Nephron progenitor cell (in vitro differentiated cells): ENCODE results near the gene ZSWIM4.

ENCODE experiments used
- DNase-seq: peaks from one replicate; pipeline ENCODE4 v3.0.0; 2021
- H3K27ac Mint-ChIP-seq: 2 replicates; pipeline ENCODE4 v1.8.0; 2021; ENCODE audit warnings: mild to moderate bottlenecking, moderate library complexity, mixed read lengths
- H3K27me3 Mint-ChIP-seq: 2 replicates; pipeline ENCODE4 v1.8.0; 2021; ENCODE audit warnings: mild to moderate bottlenecking, low read depth, mixed read lengths; ENCODE audit not compliant: poor library complexity
- H3K36me3 Mint-ChIP-seq: 2 replicates; pipeline ENCODE4 v1.8.0; 2021; ENCODE audit warnings: low read depth, mixed read lengths
- H3K4me1 Mint-ChIP-seq: 2 replicates; pipeline ENCODE4 v1.8.0; 2021; ENCODE audit warnings: mixed read lengths
- H3K4me3 Mint-ChIP-seq: 2 replicates; pipeline ENCODE4 v1.8.0; 2021; ENCODE audit warnings: mild to moderate bottlenecking, moderate library complexity, mixed read lengths
- H3K9me3 Mint-ChIP-seq: 2 replicates; pipeline ENCODE4 v1.8.0; 2021; ENCODE audit warnings: mild to moderate bottlenecking, moderate library complexity, mixed read lengths
- TF ChIP-seq, protein P1 (sequence below): fragments of 200-600 bp; sonication (generic); IDR thresholded peaks from 2 replicates; pipeline ENCODE4 v1.5.0; 2021; ENCODE audit warnings: antibody characterized with exemption

ZSWIM4 gene

DNA sequence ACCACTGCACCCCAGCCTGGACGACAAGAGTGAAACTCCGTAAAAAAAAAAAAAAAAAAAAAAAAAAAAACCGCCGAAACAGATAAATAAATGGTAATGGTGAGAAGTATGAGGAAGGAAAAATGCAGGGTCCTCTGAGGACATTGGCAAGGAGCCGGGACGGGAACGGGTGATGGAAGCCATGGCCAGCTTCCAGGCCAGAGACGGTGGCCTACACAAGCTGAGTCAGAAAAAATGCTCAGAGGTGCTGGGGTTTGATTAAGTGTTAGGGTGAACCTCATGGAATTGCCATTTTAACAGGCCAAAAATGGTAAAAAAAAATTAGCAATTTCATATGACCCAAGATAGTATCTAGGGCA lies 866 bp upstream of the ZSWIM4 start:
- Mint-ChIP-seq H3K9me3 (no peaks in the 10 kb centered on the region), H3K4me3 (peak overlapping the region; percentile 95), H3K36me3 (peaks cover under 1% of the 10 kb centered on the region)

DNA sequence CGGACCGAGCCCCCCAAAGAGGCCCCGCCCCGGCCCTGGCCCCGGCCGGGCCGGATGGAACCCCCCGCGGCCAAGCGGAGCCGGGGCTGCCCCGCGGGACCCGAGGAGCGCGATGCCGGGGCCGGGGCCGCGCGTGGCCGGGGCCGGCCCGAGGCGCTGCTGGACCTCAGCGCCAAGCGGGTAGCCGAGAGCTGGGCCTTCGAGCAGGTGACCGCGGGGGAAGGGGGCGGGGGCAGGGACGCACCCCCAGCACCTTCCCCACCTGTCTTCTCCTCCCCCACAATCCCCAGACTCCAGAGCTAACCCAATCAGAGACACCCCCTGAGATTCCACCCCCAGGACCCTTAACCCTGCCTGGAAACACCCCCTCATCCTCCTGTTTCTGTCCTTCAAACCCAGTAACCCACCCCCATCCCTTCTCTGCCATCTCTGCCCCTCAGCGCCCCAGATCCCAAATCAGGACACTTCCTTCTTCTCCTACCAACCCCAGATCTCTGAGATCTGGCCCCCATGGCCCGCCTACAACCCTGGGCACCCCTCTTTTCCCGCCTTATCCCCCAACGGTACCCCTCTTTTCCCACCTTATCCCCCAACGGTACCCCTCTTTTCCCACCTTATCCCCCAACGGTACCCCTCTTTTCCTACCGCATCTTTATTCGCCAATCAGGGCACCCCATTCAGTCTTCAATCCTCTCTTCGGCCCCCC lies 505 bp downstream of the ZSWIM4 start:
- Mint-ChIP-seq H3K36me3 (peaks cover 9% of the 10 kb centered on the region), H3K9me3 (no peaks in the 10 kb centered on the region), H3K27me3 (peaks cover 3% of the 10 kb centered on the region), H3K4me3 (peak overlapping the region; percentile 95), H3K4me1 (peaks cover 24% of the 10 kb centered on the region), H3K27ac (no peak overlapping the region)
- no peak for DNase-seq
- TF ChIP-seq, protein P1, sequence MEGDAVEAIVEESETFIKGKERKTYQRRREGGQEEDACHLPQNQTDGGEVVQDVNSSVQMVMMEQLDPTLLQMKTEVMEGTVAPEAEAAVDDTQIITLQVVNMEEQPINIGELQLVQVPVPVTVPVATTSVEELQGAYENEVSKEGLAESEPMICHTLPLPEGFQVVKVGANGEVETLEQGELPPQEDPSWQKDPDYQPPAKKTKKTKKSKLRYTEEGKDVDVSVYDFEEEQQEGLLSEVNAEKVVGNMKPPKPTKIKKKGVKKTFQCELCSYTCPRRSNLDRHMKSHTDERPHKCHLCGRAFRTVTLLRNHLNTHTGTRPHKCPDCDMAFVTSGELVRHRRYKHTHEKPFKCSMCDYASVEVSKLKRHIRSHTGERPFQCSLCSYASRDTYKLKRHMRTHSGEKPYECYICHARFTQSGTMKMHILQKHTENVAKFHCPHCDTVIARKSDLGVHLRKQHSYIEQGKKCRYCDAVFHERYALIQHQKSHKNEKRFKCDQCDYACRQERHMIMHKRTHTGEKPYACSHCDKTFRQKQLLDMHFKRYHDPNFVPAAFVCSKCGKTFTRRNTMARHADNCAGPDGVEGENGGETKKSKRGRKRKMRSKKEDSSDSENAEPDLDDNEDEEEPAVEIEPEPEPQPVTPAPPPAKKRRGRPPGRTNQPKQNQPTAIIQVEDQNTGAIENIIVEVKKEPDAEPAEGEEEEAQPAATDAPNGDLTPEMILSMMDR, result no peak

More for the DNA sequence above, 866 bp upstream of the ZSWIM4 start:
- TF ChIP-seq, protein P1, result no peak
- Mint-ChIP-seq H3K27me3 (peaks cover 3% of the 10 kb centered on the region), H3K4me1 (peaks cover 24% of the 10 kb centered on the region), H3K27ac (no peak overlapping the region)
- no peak for DNase-seq

DNA sequence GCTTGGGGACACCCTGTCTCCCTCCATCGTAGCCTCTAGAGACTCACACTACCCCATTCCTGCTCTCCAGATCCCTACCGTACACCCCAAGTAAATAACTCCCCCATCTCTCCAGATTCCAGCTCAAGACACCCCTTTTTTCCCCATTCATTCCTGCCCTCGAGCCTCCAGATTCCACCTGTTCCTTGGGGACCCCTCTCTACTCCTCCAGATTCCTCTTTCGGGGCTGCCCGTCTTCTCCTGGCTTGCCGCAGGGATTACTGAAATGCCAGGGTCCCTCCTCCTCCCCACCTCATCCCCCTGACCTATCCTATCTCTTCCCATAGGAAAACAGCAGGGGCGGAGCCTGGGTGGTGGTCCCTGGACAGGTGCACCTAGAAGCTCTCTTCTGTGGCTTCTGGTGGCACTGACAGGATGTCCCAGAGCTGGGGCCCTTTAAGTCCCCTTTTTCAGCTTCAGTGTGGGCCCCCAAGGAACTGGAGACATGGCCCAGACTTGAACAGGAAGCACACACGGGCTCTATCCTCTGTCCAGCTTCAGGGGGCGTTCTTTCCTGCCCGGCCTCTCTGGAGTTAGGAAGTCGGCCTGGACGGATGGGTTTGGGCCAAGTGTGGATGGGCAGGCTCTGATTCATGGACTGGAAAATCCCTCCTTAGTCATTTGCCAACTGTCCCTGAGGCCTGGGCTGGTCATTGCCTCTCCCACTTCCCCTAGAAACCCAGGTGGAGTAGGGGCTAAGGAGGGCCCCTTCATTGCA lies 1.2 kb downstream of the ZSWIM4 start:
- peaks cover 24% of the 10 kb centered on the region for H3K4me1 Mint-ChIP-seq
- peaks cover 16% of the 10 kb centered on the region for H3K36me3 Mint-ChIP-seq
- no peaks in the 10 kb centered on the region for H3K9me3 Mint-ChIP-seq
- DNase-seq, result peak; percentile 36
- peak overlapping the region; percentile 89 for H3K4me3 Mint-ChIP-seq
- H3K27me3 Mint-ChIP-seq, result peaks cover 3% of the 10 kb centered on the region
- no peak overlapping the region for H3K27ac Mint-ChIP-seq
- TF ChIP-seq, protein P1, result no peak

DNA sequence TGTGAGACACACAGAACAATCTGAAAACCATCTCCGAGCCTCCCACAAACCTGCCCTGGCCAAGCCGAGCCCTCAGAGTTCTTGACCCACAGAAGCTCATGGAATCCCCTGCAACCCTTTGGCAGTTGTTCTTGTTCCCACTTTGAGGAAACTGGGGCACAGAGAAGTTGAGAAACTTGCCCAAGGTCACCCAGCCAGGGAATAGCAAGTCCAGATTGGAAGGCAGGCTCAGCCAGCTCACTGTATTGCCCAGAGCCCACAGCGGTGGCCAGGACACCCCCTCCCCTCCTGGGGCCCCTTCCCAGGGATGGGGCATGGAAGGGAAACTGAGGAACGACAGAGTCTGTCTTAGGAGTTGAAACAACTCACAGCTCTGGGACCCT lies 1.8 kb downstream of the ZSWIM4 start:
- H3K36me3 Mint-ChIP-seq, result peaks cover 17% of the 10 kb centered on the region
- H3K27ac Mint-ChIP-seq, result no peak overlapping the region
- no peak for DNase-seq
- H3K27me3 Mint-ChIP-seq, result peaks cover 3% of the 10 kb centered on the region
- H3K4me1 Mint-ChIP-seq, result peaks cover 24% of the 10 kb centered on the region
- TF ChIP-seq, protein P1, result no peak
- peak overlapping the region; percentile 89 for H3K4me3 Mint-ChIP-seq
- H3K9me3 Mint-ChIP-seq, result no peaks in the 10 kb centered on the region

DNA sequence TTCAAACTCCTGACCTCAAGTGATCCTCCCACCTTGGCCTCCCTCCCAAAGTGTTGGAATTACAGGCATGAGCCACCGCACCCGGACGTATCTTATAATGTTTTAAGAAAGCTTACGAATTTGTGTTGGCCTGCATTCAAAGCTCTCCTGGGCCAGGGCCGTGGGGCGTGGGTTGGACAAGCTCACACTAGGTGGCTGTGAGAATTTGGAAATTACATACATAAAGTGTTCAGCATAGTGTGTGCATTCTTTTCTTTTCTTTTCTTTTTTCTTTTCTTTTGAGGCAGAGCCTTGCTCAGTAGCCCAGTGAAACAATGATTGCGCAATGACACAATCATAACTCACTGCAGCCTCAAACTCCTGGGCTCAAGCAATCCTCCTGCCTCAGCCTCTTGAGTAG lies 2.6 kb downstream of the ZSWIM4 start:
- no peaks in the 10 kb centered on the region for H3K9me3 Mint-ChIP-seq

More for the DNA sequence above, 2.6 kb downstream of the ZSWIM4 start:
- DNase-seq, result no peak
- H3K4me3 Mint-ChIP-seq, result peak overlapping the region; percentile 47
- H3K27ac Mint-ChIP-seq, result no peak overlapping the region
- TF ChIP-seq, protein P1, result no peak
- peaks cover 21% of the 10 kb centered on the region for H3K36me3 Mint-ChIP-seq
- peaks cover 24% of the 10 kb centered on the region for H3K4me1 Mint-ChIP-seq
- peaks cover 3% of the 10 kb centered on the region for H3K27me3 Mint-ChIP-seq
